ENCODE data around the gene MAMDC4. TPM values are rescaled to one million over a fixed set of nuclear protein-coding genes. Genes with fewer than 3 reads are reported as not detected.

Gene MAMDC4
- total and polyA plus RNA-seq, 2 of the 8 experiments (the other 6 are each of a cell fraction or from before 2014, with no cell fraction given): 3.1 to 4.5 TPM

- no peak overlapping the region for H4K91ac ChIP-seq (replicated peaks; ENCODE audit: insufficient read length, low read length)
- H3K14ac ChIP-seq (ENCODE audit: insufficient read length): no peak overlapping the region
- H3K18ac ChIP-seq (ENCODE audit: extremely low read depth, low read length): no peak overlapping the region
- H3K79me1 ChIP-seq (ENCODE audit: low read depth, low read length): peaks cover 3% of the 10 kb centered on the region
- peak overlapping the region; percentile 51; the same call in 1 of the 2 replicates for H4K8ac ChIP-seq (ENCODE audit: extremely low read depth, insufficient read depth, low read length)
- no peaks in the 10 kb centered on the region for H3K27me3 ChIP-seq (replicated peaks in 1 of 4; ENCODE audit: control insufficient read depth in 3 of 4, extremely low read depth in 1 of 4, insufficient read depth in 3 of 4, low read length in 3 of 4)
- H2BK120ac ChIP-seq (replicated peaks; ENCODE audit: low read depth, low read length): no peak overlapping the region
- H3K36me3 ChIP-seq (ENCODE audit: control insufficient read depth in 2 of 4, insufficient read depth in 4 of 4, low read length in 3 of 4): peaks cover 11 to 32% (median 27%) of the 10 kb centered on the region in 4 experiments
- H3K27ac ChIP-seq (ENCODE audit: low read depth, low read length): no peak overlapping the region
- H2BK15ac ChIP-seq (ENCODE audit: low read length): no peak overlapping the region
- DNase-seq (ENCODE audit: low read depth in 1 of 2, low spot score in 2 of 2) (peak in 1 of 2 experiments; percentile 46), FAIRE-seq (no peak)
- no peak overlapping the region for H2AFZ ChIP-seq (ENCODE audit: low read length)
- H3K4me2 ChIP-seq (ENCODE audit: insufficient read depth in 1 of 2, low read depth in 2 of 2, low read length in 2 of 2): no peak overlapping the region
- H3K4ac ChIP-seq (replicated peaks; ENCODE audit: insufficient read length, low read depth, low read length): no peak overlapping the region
- H2AK5ac ChIP-seq (ENCODE audit: low read depth, low read length): no peak overlapping the region
- WGBS, 2 experiments (ENCODE audit: extremely low coverage in 1 of 2, insufficient coverage in 1 of 2, insufficient read length in 1 of 2, insufficient replicate concordance in 2 of 2, low coverage in 1 of 2, low lambda C conversion rate in 2 of 2, missing lambda C conversion rate in 1 of 2): 85% methylated on average over 17 of the region's 20 CpGs; no CpG with 5 or more reads in 1 of the 2 experiments
- ChIA-PET POLR2A (ENCODE audit: partially characterized antibody) (interaction anchor here (0.9 to 16.2 kb wide), 13 partner anchors 8 to 194 kb away, joined by 3 to 248 read pairs (median 4); partner anchors contain the start of genes AJM1, MAMDC4 and RABL6), CTCF (ENCODE audit: partially characterized antibody) (interaction anchor here (0.9 to 1.2 kb wide), 2 partner anchors 99 to 170 kb away, joined by 3 read pairs; no protein-coding TSS in a partner anchor)
- TF ChIP-seq ATF3 (IDR thresholded peaks at IDR 0.05; ENCODE audit: insufficient read depth, low read depth, low read length) (no peak), CHD1 (IDR thresholded peaks at IDR 0.05; ENCODE audit: low read depth, low read length) (no peak), CTBP2 (IDR thresholded peaks at IDR 0.05; ENCODE audit: borderline replicate concordance, insufficient read depth, insufficient read length, low read length) (no peak), ASH2L (IDR thresholded peaks at IDR 0.05; ENCODE audit: low read length) (no peak), MAX (IDR thresholded peaks at IDR 0.05) (no peak), GTF2F1 (IDR thresholded peaks at IDR 0.05; ENCODE audit: borderline replicate concordance, low read depth, low read length) (no peak), SIRT6 (IDR thresholded peaks at IDR 0.05; ENCODE audit: low read length) (no peak)
- H4K5ac ChIP-seq (ENCODE audit: insufficient read length, low read depth, low read length): no peak overlapping the region
- H3K79me2 ChIP-seq (ENCODE audit: control insufficient read depth in 1 of 2, insufficient read depth in 2 of 2, low read length in 2 of 2): peaks cover 0 to 4% of the 10 kb centered on the region in 2 experiments; a peak in 2 of 4 replicates
- no peak overlapping the region for H2BK5ac ChIP-seq (ENCODE audit: low read depth, low read length)
- no peaks in the 10 kb centered on the region for H3K23me2 ChIP-seq (ENCODE audit: low read depth, low read length)
- H3K23ac ChIP-seq (ENCODE audit: insufficient read length): no peak overlapping the region
- H3K9ac ChIP-seq (replicated peaks in 1 of 4; ENCODE audit: extremely low read depth in 1 of 4, low read depth in 3 of 4, low read length in 3 of 4): no peak overlapping the region
- H3K9me3 ChIP-seq (ENCODE audit: insufficient read depth in 2 of 2, low read depth in 1 of 2, low read length in 1 of 2): no peaks in the 10 kb centered on the region
- no peak overlapping the region for H2BK20ac ChIP-seq (ENCODE audit: low read length)
- H3K4me3 ChIP-seq (ENCODE audit: extremely low read depth in 1 of 4, insufficient read depth in 2 of 4, low read depth in 3 of 4, low read length in 4 of 4): no peak overlapping the region
- peaks cover 2 to 34% of the 10 kb centered on the region in 2 experiments for H4K20me1 ChIP-seq (replicated peaks in 1 of 2; ENCODE audit: control insufficient read depth in 1 of 2, insufficient read depth in 2 of 2, low read length in 2 of 2)
- no peaks in the 10 kb centered on the region; a peak in 1 of 7 replicates for H3K4me1 ChIP-seq (replicated peaks in 1 of 4; ENCODE audit: control insufficient read depth in 3 of 4, insufficient read depth in 4 of 4, low read length in 3 of 4)
- no peak overlapping the region for H3K56ac ChIP-seq (replicated peaks; ENCODE audit: insufficient read length, low read depth, low read length)
- no peak overlapping the region for H2BK12ac ChIP-seq (ENCODE audit: low read depth, low read length)
Observed at GRCh38 chr9:136858844-136859757, 7.0 kb downstream of the MAMDC4 start.

Measured in H1 (cell line).